ENCODE measurements around the gene GGN.

GGN gene

GRCh38 chr19:38402967-38403674 is 15.3 kb upstream of the GGN start, which contains the start of gene FAM98C:
Gene FAM98C, plus strand, starts transcription at chr19:38403093. Its CDS starts 61 bp downstream, at chr19:38403154.
- peak; percentile 100 for DNase-seq (ENCODE audit: low spot score)
- in situ Hi-C loops (cut with MboI; ENCODE audit: low sequenced_read_pairs, unreplicated experiment): loop anchor here (25.0 kb wide), 1 partner anchor 234 kb away; the partner anchor contains the start of gene ACTN4
- TF ChIP-seq, protein P1, sequence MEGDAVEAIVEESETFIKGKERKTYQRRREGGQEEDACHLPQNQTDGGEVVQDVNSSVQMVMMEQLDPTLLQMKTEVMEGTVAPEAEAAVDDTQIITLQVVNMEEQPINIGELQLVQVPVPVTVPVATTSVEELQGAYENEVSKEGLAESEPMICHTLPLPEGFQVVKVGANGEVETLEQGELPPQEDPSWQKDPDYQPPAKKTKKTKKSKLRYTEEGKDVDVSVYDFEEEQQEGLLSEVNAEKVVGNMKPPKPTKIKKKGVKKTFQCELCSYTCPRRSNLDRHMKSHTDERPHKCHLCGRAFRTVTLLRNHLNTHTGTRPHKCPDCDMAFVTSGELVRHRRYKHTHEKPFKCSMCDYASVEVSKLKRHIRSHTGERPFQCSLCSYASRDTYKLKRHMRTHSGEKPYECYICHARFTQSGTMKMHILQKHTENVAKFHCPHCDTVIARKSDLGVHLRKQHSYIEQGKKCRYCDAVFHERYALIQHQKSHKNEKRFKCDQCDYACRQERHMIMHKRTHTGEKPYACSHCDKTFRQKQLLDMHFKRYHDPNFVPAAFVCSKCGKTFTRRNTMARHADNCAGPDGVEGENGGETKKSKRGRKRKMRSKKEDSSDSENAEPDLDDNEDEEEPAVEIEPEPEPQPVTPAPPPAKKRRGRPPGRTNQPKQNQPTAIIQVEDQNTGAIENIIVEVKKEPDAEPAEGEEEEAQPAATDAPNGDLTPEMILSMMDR (IDR thresholded peaks at IDR 0.05; ENCODE audit: borderline replicate concordance, control extremely low read depth, extremely low read depth, insufficient read depth, missing control alignments): peak; percentile 99

DNA sequence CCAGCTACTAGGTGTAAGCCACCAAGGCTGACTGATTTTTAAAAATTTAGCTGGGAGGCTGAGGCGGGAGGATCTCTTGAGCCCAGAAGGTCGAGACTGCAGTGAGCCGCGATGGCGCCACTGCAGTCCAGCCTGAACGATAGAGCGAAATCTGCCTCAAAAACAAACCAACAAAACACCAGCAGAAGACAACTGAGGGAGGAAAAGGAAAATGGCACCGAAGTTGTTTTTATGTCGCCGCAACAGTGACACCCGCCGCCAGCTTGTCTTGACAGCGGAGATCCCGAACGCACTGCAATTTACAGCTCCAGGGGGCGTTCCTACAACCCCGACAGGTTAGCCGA is 14.8 kb upstream of the GGN start:
- in situ Hi-C loops (cut with MboI; ENCODE audit: low sequenced_read_pairs, unreplicated experiment): loop anchor here (25.0 kb wide), 1 partner anchor 235 kb away; the partner anchor contains the start of gene ACTN4
- DNase-seq (ENCODE audit: low spot score): no peak
- TF ChIP-seq, protein P1 (IDR thresholded peaks at IDR 0.05; ENCODE audit: borderline replicate concordance, control extremely low read depth, extremely low read depth, insufficient read depth, missing control alignments): no peak

DNA sequence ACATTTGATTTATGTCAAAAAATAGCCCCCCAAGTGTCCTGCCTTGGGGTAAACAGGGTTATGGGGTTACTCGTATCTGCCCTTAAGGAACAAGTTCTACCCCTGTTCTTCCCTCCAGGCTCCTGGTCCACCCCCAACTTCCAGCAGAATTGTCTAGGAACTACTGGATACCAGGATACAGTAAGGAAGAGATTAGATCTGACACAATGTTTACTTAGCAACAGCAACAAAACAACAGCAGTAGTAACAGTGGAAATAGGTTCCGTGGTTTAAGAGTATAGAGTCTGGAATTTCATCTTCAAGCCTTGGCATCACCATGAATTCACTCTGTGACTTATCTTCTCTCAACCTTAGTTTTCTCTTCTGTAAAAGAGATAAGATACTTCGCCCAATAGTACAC is 13.3 kb upstream of the GGN start:
- DNase-seq (ENCODE audit: low spot score): no peak
- TF ChIP-seq, protein P1 (IDR thresholded peaks at IDR 0.05; ENCODE audit: borderline replicate concordance, control extremely low read depth, extremely low read depth, insufficient read depth, missing control alignments): no peak
- in situ Hi-C loops (cut with MboI; ENCODE audit: low sequenced_read_pairs, unreplicated experiment): loop anchor here (25.0 kb wide), 1 partner anchor 236 kb away; the partner anchor contains the start of gene ACTN4

DNA sequence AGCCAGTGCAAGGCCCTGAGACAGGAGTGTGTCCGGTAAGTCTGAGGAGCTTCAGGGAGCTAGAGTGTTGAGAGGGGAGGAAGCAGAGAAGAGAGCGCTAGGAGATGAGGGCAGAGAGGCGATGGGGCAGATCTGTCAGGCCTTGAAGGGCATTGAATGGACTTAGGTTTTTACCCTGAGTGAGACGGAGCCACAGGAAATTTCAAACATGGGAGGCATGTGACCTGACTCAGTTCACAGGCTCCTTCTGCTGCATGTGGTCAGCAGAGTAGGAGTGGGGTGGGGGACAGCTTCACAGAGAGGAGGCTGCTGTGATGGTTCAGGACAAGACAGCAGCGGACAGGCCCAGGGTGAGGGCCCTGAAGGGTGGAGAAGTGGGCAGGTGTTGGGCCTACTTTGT is 12.5 kb upstream of the GGN start:
- no peak for DNase-seq (ENCODE audit: low spot score)
- in situ Hi-C loops (cut with MboI; ENCODE audit: low sequenced_read_pairs, unreplicated experiment): loop anchor here (25.0 kb wide), 1 partner anchor 237 kb away; the partner anchor contains the start of gene ACTN4
- TF ChIP-seq, protein P1 (IDR thresholded peaks at IDR 0.05; ENCODE audit: borderline replicate concordance, control extremely low read depth, extremely low read depth, insufficient read depth, missing control alignments): no peak

GRCh38 chr19:38399537-38399936 is 11.7 kb upstream of the GGN start:
- TF ChIP-seq, protein P1 (IDR thresholded peaks at IDR 0.05; ENCODE audit: borderline replicate concordance, control extremely low read depth, extremely low read depth, insufficient read depth, missing control alignments): no peak
- no peak for DNase-seq (ENCODE audit: low spot score)
- in situ Hi-C loops (cut with MboI; ENCODE audit: low sequenced_read_pairs, unreplicated experiment): no loop called here

GRCh38 chr19:38399081-38399480 is 11.2 kb upstream of the GGN start:
- TF ChIP-seq, protein P1 (IDR thresholded peaks at IDR 0.05; ENCODE audit: borderline replicate concordance, control extremely low read depth, extremely low read depth, insufficient read depth, missing control alignments): no peak
- no peak for DNase-seq (ENCODE audit: low spot score)
- in situ Hi-C loops (cut with MboI; ENCODE audit: low sequenced_read_pairs, unreplicated experiment): no loop called here
